KMS-11 (cell line): ENCODE results near the gene FAM3B.

ENCODE experiments used
- H2AFZ ChIP-seq: fragments of 200-600 bp; sonication (generic); 2 replicates; pipeline ENCODE4 v1.6.1; 2016; ENCODE audit warnings: antibody characterized with exemption, mixed run types, low read depth
- H3K27ac ChIP-seq: fragments of 200-600 bp; sonication (generic); 2 replicates; pipeline ENCODE4 v1.6.1; 2016; ENCODE audit warnings: mild to moderate bottlenecking, mixed run types
- H3K27me3 ChIP-seq: fragments of 200-600 bp; sonication (generic); 2 replicates; pipeline ENCODE4 v1.6.1; 2017; ENCODE audit warnings: mild to moderate bottlenecking, low read depth, mixed run types, moderate library complexity; ENCODE audit not compliant: insufficient read depth
- H3K36me3 ChIP-seq: fragments of 200-600 bp; sonication (generic); 2 replicates; pipeline ENCODE4 v1.6.1; 2017; ENCODE audit warnings: mild to moderate bottlenecking, mixed run types; ENCODE audit not compliant: insufficient read depth
- H3K4me1 ChIP-seq: fragments of 200-600 bp; sonication (generic); 2 replicates; pipeline ENCODE4 v1.6.1; 2016; ENCODE audit warnings: mild to moderate bottlenecking, low read depth, mixed run types; ENCODE audit not compliant: poor library complexity, severe bottlenecking
- H3K4me2 ChIP-seq: fragments of 200-600 bp; sonication (generic); 2 replicates; pipeline ENCODE4 v1.7.0; 2016; ENCODE audit warnings: mild to moderate bottlenecking, mixed run types
- H3K4me3 ChIP-seq: fragments of 200-600 bp; sonication (generic); IDR thresholded peaks from 2 replicates; pipeline ENCODE4 v1.6.1; 2017; ENCODE audit warnings: low read depth, low read length, mixed read lengths; ENCODE audit not compliant: insufficient read depth
- H3K79me2 ChIP-seq: fragments of 200-600 bp; sonication (generic); 2 replicates; pipeline ENCODE4 v1.6.1; 2016; ENCODE audit warnings: low read depth, mixed run types; ENCODE audit not compliant: insufficient read depth
- H3K9ac ChIP-seq: fragments of 200-600 bp; sonication (generic); 2 replicates; pipeline ENCODE4 v1.6.1; 2016; ENCODE audit warnings: mild to moderate bottlenecking, mixed run types
- H4K20me1 ChIP-seq: fragments of 200-600 bp; sonication (generic); 2 replicates; pipeline ENCODE4 v1.6.1; 2016; ENCODE audit warnings: mild to moderate bottlenecking, mixed run types; ENCODE audit not compliant: insufficient read depth
- CTCF ChIP-seq: fragments of 200-600 bp; sonication (generic); conservative IDR thresholded peaks from 2 replicates; pipeline ENCODE4 v1.6.1; 2017; ENCODE audit warnings: low read depth, mild to moderate bottlenecking, antibody characterized with exemption, low read length, moderate library complexity, mixed read lengths

The FAM3B gene

DNA sequence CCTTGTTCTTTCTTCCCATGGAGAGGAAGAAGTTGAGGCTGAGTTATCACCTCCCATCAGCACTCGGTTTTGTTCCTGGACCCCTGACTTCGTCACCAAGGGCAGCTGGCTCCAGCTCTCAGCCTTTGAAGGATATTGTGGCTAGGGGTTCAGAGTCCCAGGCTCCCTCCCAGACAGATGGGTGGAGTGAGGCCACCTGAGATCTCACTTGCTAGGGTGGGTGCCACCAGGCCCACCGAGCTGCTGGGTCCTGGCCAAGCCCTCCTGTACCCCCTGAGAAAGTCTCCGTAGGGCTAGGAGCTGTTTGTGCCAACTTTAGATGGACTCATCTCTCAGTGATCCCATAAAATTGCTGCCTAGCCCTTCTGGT lies 52.1 kb downstream of the FAM3B start:
- no peak overlapping the region for H2AFZ ChIP-seq

GRCh38 chr21:41369105-41369919 lies 52.7 kb downstream of the FAM3B start:
- H3K4me2 ChIP-seq: no peak overlapping the region
- H3K36me3 ChIP-seq: no peaks in the 10 kb centered on the region
- H2AFZ ChIP-seq: no peak overlapping the region
- H3K9ac ChIP-seq: no peak overlapping the region
- TF ChIP-seq CTCF: no peak
- no peaks in the 10 kb centered on the region for H3K4me1 ChIP-seq
- H3K79me2 ChIP-seq: no peaks in the 10 kb centered on the region
- H3K27me3 ChIP-seq: no peaks in the 10 kb centered on the region
- H4K20me1 ChIP-seq: no peaks in the 10 kb centered on the region
- no peak overlapping the region for H3K4me3 ChIP-seq
- H3K27ac ChIP-seq: no peak overlapping the region

More for the DNA sequence above, 52.1 kb downstream of the FAM3B start:
- no peaks in the 10 kb centered on the region for H3K79me2 ChIP-seq
- no peaks in the 10 kb centered on the region for H3K27me3 ChIP-seq
- no peak overlapping the region for H3K9ac ChIP-seq
- no peak overlapping the region for H3K4me2 ChIP-seq
- H3K36me3 ChIP-seq: no peaks in the 10 kb centered on the region
- H3K4me1 ChIP-seq: no peaks in the 10 kb centered on the region
- H3K27ac ChIP-seq: no peak overlapping the region
- H4K20me1 ChIP-seq: no peaks in the 10 kb centered on the region
- no peak for TF ChIP-seq CTCF
- no peak overlapping the region for H3K4me3 ChIP-seq

DNA sequence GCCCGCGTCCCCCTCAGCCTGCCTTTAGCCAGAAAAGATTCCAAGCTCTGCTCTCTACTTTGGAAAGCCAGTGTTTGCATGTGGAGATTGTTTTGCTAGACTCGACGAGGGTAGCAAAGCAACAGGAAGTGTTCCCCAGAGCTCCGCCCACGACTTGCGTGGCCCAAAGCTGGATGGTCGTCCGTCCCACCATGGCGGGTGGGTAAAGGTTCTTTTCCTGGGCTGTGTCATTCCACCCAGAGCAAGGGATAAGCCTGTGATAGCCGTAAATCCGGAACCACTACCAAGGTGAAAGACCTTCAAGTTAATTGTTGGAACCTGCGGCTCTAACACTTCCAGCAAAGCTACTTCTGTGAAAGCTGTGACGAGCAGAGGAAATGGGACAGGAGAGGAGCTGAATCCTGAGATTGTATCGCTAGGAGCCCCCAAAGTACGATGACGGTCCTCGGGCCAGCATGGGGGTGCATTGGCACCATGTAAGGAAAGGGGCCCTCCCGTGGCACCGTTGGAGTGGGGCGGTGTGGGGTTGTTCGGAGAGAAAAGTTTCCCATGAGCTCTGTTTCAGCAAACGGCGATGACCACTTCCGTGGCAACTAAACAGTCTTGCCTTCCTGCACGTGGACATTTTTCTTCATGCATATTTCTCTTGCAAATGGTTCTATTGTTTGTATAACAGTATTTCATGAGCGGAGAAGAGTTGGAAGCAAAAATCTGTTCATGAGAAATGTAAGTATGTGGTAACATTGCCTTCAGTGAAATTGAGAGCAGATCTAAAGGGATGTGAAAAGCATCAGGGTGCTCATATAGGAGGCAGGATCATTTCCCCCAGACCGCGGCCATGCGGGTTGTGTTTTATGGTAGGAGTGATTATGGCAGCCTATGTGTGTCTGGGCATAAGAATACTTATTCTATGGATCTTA lies 53.6 kb downstream of the FAM3B start:
- no peak overlapping the region for H3K27ac ChIP-seq

More for the DNA sequence above, 53.6 kb downstream of the FAM3B start:
- Histone ChIP-seq H2AFZ (no peak overlapping the region), H3K9ac (no peak overlapping the region), H3K36me3 (no peaks in the 10 kb centered on the region), H4K20me1 (no peaks in the 10 kb centered on the region), H3K27me3 (no peaks in the 10 kb centered on the region), H3K79me2 (no peaks in the 10 kb centered on the region), H3K4me2 (no peak overlapping the region), H3K4me1 (no peaks in the 10 kb centered on the region), H3K4me3 (no peak overlapping the region)
- TF ChIP-seq CTCF: no peak
